Keratinocyte (primary cell): ENCODE results near the gene TSPEAR. TPM values are rescaled to one million over a fixed set of nuclear protein-coding genes. Genes with fewer than 3 reads are reported as not detected.

Source experiments
- DNase-seq: peaks from one replicate; pipeline ENCODE4 v3.0.0-alpha.2; 2011; ENCODE audit warnings: low read depth, missing footprints, low spot score
- FAIRE-seq: peaks from 2 replicates; lab custom pipeline; 2011; peaks lifted over from hg19 to GRCh38; lab: Jason Lieb, UNC
- H2AFZ ChIP-seq: 2 replicates; pipeline ENCODE4 v1.6.0; 2012; ENCODE audit warnings: low read length, control low read depth, inconsistent platforms; ENCODE audit not compliant: control insufficient read depth
- H3K27ac ChIP-seq: 2 replicates; pipeline ENCODE4 v1.5.1; 2011; ENCODE audit warnings: low read length; ENCODE audit not compliant: control insufficient read depth, insufficient read depth
- H3K27me3 ChIP-seq: 3 replicates; pipeline ENCODE4 v1.6.0; 2011; ENCODE audit warnings: low read length; ENCODE audit not compliant: control insufficient read depth, insufficient read depth; ENCODE audit errors: extremely low read depth
- H3K36me3 ChIP-seq, 2 experiments: 2 replicates in 1 of 2; 3 replicates in 1 of 2; pipeline ENCODE4 v1.5.1; 2011; ENCODE audit warnings: low read length in 2 of 2, mild to moderate bottlenecking in 1 of 2; ENCODE audit not compliant: control insufficient read depth in 2 of 2, insufficient read depth in 2 of 2; ENCODE audit errors: extremely low read depth in 1 of 2
- H3K4me1 ChIP-seq: 3 replicates; pipeline ENCODE4 v1.5.1; 2011; ENCODE audit warnings: low read length; ENCODE audit not compliant: control insufficient read depth, insufficient read depth; ENCODE audit errors: extremely low read depth
- H3K4me2 ChIP-seq: 3 replicates; pipeline ENCODE4 v1.6.0; 2011; ENCODE audit warnings: low read depth, low read length; ENCODE audit not compliant: control insufficient read depth, insufficient read depth; ENCODE audit errors: extremely low read depth
- H3K4me3 ChIP-seq, 3 experiments: fragments of 200-600 bp in 1 of 3; sonication (generic) in 1 of 3; 2 replicates in 2 of 3; 3 replicates in 1 of 3; pipeline ENCODE4 v1.5.1; 2011 to 2016; ENCODE audit warnings: low read length in 3 of 3, mild to moderate bottlenecking in 3 of 3, control low read depth in 2 of 3, inconsistent platforms in 1 of 3, low read depth in 1 of 3, mixed read lengths in 1 of 3, mixed run types in 1 of 3, moderate library complexity in 1 of 3; ENCODE audit not compliant: control insufficient read depth in 2 of 3, insufficient read depth in 2 of 3; ENCODE audit errors: extremely low read depth in 1 of 3
- H3K79me2 ChIP-seq: 2 replicates; pipeline ENCODE4 v1.6.0; 2012; ENCODE audit warnings: low read length; ENCODE audit not compliant: control insufficient read depth, insufficient read depth
- H3K9ac ChIP-seq: 3 replicates; pipeline ENCODE4 v1.6.0; 2011; ENCODE audit warnings: low read length; ENCODE audit not compliant: control insufficient read depth, insufficient read depth; ENCODE audit errors: extremely low read depth
- H3K9me1 ChIP-seq: 3 replicates; pipeline ENCODE4 v1.6.0; 2011; ENCODE audit warnings: low read length; ENCODE audit not compliant: control insufficient read depth, insufficient read depth; ENCODE audit errors: extremely low read depth
- H3K9me3 ChIP-seq: 2 replicates; pipeline ENCODE4 v1.5.1; 2012; ENCODE audit warnings: low read depth, low read length; ENCODE audit not compliant: control insufficient read depth
- H4K20me1 ChIP-seq: 3 replicates; pipeline ENCODE4 v1.6.0; 2011; ENCODE audit warnings: low read length; ENCODE audit not compliant: control insufficient read depth, insufficient read depth; ENCODE audit errors: extremely low read depth
- EZH2 ChIP-seq: IDR thresholded peaks from one replicate; pipeline ENCODE4 v1.6.1; 2012; ENCODE audit warnings: inconsistent platforms, mild to moderate bottlenecking, low read length, moderate library complexity
- dilution Hi-C: fragments of 300-500 bp; cut with MboI; formaldehyde crosslinking; loops from one replicate; pipeline ENCODE4 v1.7.0; 2020; ENCODE audit warnings: low sequenced_read_pairs; ENCODE audit not compliant: extremely low pct_ligation_motif_present
- polyA plus RNA-seq, 5 experiments: library from polyadenylated mRNA; depleted of rRNA in 3 of 5; stranded (reverse) in 3 of 5; stranded (forward) in 1 of 5; unstranded in 1 of 5; fragments of >200 nt; gene quantifications; 1 replicate in 1 of 5; 2 replicates in 3 of 5; 3 replicates in 1 of 5; pipeline versions ENCODE4 v1.2.1 to v1.2.3, GENCODE V29; 2011 to 2012; ENCODE audit warnings: missing spikeins in 2 of 5, low read depth in 1 of 5, low replicate concordance in 1 of 5
- TF ChIP-seq, protein P1 (sequence below), 3 experiments: IDR thresholded peaks in 1 of 3; conservative IDR thresholded peaks in 1 of 3; optimal IDR thresholded peaks in 1 of 3; 2 replicates in 2 of 3; 3 replicates in 1 of 3; pipeline versions ENCODE3 to v1.5.1; 2011; ENCODE audit warnings: low read length in 3 of 3, mild to moderate bottlenecking in 3 of 3, moderate library complexity in 2 of 3, control low read depth in 1 of 3, inconsistent platforms in 1 of 3; ENCODE audit not compliant: insufficient read depth in 2 of 3; ENCODE audit errors: extremely low read depth in 1 of 3

TSPEAR gene
- polyA plus RNA-seq, 1 donor (not counting 4 experiments of a cell fraction or from before 2014, with no cell fraction given): 0.12 TPM

GRCh38 chr21:44528634-44528995 lies 182.8 kb downstream of the TSPEAR start:
- Histone ChIP-seq H3K9ac (no peak overlapping the region), H3K9me1 (no peaks in the 10 kb centered on the region), H3K4me1 (no peaks in the 10 kb centered on the region), H2AFZ (no peak overlapping the region), H3K27me3 (no peaks in the 10 kb centered on the region), H3K79me2 (no peaks in the 10 kb centered on the region), H4K20me1 (no peaks in the 10 kb centered on the region), H3K36me3 (no peaks in the 10 kb centered on the region), H3K9me3 (peaks cover 23% of the 10 kb centered on the region), H3K27ac (no peak overlapping the region), H3K4me2 (no peak overlapping the region), H3K4me3 (no peak overlapping the region)
- FAIRE-seq: no peak
- TF ChIP-seq, protein P1, sequence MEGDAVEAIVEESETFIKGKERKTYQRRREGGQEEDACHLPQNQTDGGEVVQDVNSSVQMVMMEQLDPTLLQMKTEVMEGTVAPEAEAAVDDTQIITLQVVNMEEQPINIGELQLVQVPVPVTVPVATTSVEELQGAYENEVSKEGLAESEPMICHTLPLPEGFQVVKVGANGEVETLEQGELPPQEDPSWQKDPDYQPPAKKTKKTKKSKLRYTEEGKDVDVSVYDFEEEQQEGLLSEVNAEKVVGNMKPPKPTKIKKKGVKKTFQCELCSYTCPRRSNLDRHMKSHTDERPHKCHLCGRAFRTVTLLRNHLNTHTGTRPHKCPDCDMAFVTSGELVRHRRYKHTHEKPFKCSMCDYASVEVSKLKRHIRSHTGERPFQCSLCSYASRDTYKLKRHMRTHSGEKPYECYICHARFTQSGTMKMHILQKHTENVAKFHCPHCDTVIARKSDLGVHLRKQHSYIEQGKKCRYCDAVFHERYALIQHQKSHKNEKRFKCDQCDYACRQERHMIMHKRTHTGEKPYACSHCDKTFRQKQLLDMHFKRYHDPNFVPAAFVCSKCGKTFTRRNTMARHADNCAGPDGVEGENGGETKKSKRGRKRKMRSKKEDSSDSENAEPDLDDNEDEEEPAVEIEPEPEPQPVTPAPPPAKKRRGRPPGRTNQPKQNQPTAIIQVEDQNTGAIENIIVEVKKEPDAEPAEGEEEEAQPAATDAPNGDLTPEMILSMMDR (optimal IDR thresholded peaks at IDR 0.05 in 1 of 3, IDR thresholded peaks at IDR 0.05 in 1 of 3, conservative IDR thresholded peaks at IDR 0.05 in 1 of 3; ENCODE audit: extremely low read depth in 1 of 3, insufficient read depth in 2 of 3, low read length in 3 of 3): no peak
- no peak for TF ChIP-seq EZH2
- no peak for DNase-seq
- dilution Hi-C loops: no loop called here

DNA sequence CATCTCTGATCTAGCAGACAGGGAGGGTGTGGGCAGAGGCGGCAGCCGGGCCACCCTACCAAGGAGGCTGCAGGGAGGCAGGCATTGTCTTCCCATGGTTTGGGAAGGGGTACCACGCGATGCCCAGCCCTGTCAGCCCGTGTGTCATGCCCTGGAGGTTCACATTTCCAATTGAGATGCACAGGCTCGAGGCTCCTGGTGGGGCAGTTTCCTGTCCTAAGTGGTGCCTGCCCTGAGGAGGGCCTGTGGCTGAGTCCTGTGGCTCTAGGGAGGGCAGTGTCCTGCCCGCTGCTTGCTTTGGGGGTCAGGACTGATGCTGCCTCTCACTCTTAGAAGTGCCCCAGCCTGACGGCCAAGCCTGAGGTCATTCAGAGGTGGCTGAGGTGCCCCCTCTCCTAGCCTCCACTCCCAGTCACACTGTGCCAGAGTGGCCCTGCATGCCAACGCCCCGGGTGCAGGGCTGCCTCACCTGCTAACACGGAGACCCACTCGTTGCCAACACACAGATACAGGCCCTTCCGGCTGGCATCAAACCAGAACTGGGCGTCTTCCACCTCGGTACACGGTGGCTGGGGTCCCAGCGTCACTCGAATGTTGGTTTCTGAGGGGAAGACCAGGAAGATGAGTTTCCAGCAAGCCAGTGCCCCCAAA lies 183.3 kb downstream of the TSPEAR start:
- DNase-seq (no peak), FAIRE-seq (no peak)
- TF ChIP-seq EZH2: no peak
- TF ChIP-seq, protein P1 (optimal IDR thresholded peaks at IDR 0.05 in 1 of 3, IDR thresholded peaks at IDR 0.05 in 1 of 3, conservative IDR thresholded peaks at IDR 0.05 in 1 of 3; ENCODE audit: extremely low read depth in 1 of 3, insufficient read depth in 2 of 3, low read length in 3 of 3): no peak
- no peak overlapping the region for H3K4me2 ChIP-seq
- no peaks in the 10 kb centered on the region for H3K27me3 ChIP-seq
- no peaks in the 10 kb centered on the region for H3K4me1 ChIP-seq
- peaks cover 28% of the 10 kb centered on the region for H3K9me3 ChIP-seq
- dilution Hi-C loops: no loop called here
- H2AFZ ChIP-seq: no peak overlapping the region
- no peaks in the 10 kb centered on the region for H3K36me3 ChIP-seq
- no peak overlapping the region for H3K4me3 ChIP-seq
- H4K20me1 ChIP-seq: no peaks in the 10 kb centered on the region
- no peak overlapping the region for H3K27ac ChIP-seq
- no peaks in the 10 kb centered on the region for H3K79me2 ChIP-seq
- H3K9ac ChIP-seq: no peak overlapping the region
- no peaks in the 10 kb centered on the region for H3K9me1 ChIP-seq
